Upper lobe of right lung (tissue), 1 donor: Measurements from ENCODE around the gene RBMS2. TPM values are rescaled to one million over a fixed set of nuclear protein-coding genes. Genes with fewer than 3 reads are reported as not detected.

Experiments used
- ATAC-seq: fragments of 200-7000 bp; cut with Tn5 transposase; one replicate; pipeline ENCODE4 v1.9.1; 2020; ENCODE audit warnings: mild to moderate bottlenecking, moderate library complexity
- DNase-seq: peaks from one replicate; pipeline ENCODE4 v3.0.0-alpha.2; 2020
- H3K27ac ChIP-seq: fragments of 200-600 bp; one replicate; pipeline ENCODE4 v1.8.0; 2022
- H3K27me3 ChIP-seq: fragments of 200-600 bp; one replicate; pipeline ENCODE4 v1.8.0; 2022; ENCODE audit warnings: mild to moderate bottlenecking
- H3K36me3 ChIP-seq: fragments of 200-600 bp; one replicate; pipeline ENCODE4 v1.8.0; 2022
- H3K4me1 ChIP-seq: fragments of 200-600 bp; one replicate; pipeline ENCODE4 v1.8.0; 2022
- H3K4me3 ChIP-seq: fragments of 200-600 bp; one replicate; pipeline ENCODE4 v1.8.0; 2022; ENCODE audit warnings: mild to moderate bottlenecking
- H3K9me3 ChIP-seq: fragments of 200-600 bp; one replicate; pipeline ENCODE4 v1.8.0; 2022
- CTCF ChIP-seq: fragments of 200-600 bp; IDR thresholded peaks from one replicate; pipeline ENCODE4 v1.8.0; 2022; ENCODE audit warnings: antibody characterized with exemption
- intact Hi-C: fragments of 100-400 bp; cut with DNase I; formaldehyde crosslinking; loops from one replicate; pipeline ENCODE4 v1.11.0; 2022
- long read RNA-seq: library from polyadenylated mRNA; unstranded; transcript quantifications from one replicate; pipeline ENCODE4 v2.0.0, GENCODE V29; 2021
- total RNA-seq: library from RNA; stranded (reverse); fragmentation: NEBNext Ultra II Directional; extraction: Animal tissue kit (Norgen Biotek cat#: 25700); gene quantifications from one replicate; pipeline ENCODE4 v1.2.1, GENCODE V29; 2021
- donor health status: DM: no; HTN: yes; CAD: no; lungs with severe emphysema.

The RBMS2 gene
- 142 TPM for total RNA-seq
- long read RNA-seq, full-length matches to known transcripts = 14 of 87 reads
- long read RNA-seq, partial matches to known transcripts = 27 of 87 reads
- long read RNA-seq, other reads (novel, unspliced or antisense) = 46 of 87 reads

- intact Hi-C loops = no loop called here
- Histone ChIP-seq H3K27ac (peak within 1 kb of the TSS; percentile 91), H3K27me3 (no peaks in the 10 kb centered on the region), H3K4me1 (peaks cover 54% of the 10 kb centered on the region), H3K4me3 (peak within 1 kb of the TSS; percentile 78), H3K36me3 (no peaks in the 10 kb centered on the region), H3K9me3 (no peaks in the 10 kb centered on the region)
- ATAC-seq = peak; percentile 96
- peak; percentile 81 for DNase-seq
- no peak for TF ChIP-seq CTCF
These were observed at the start of gene RBMS2 for GRCh38 chr12:56521590-56522371. Gene RBMS2, plus strand, starts transcription at chr12:56521820. Its CDS starts 204 bp downstream, at chr12:56522024.

- Histone ChIP-seq H3K27ac (peak overlapping the region; percentile 24), H3K4me1 (peaks cover 10% of the 10 kb centered on the region), H3K27me3 (no peaks in the 10 kb centered on the region), H3K4me3 (no peak overlapping the region), H3K36me3 (peaks cover 8% of the 10 kb centered on the region), H3K9me3 (no peaks in the 10 kb centered on the region)
- ATAC-seq (no peak), DNase-seq (no peak)
- TF ChIP-seq CTCF = no peak
- intact Hi-C loops = no loop called here
These were observed 47.2 kb upstream of the RBMS2 start for GRCh38 chr12:56474389-56474788.

GRCh38 chr12:56476143-56476542, 45.5 kb upstream of the RBMS2 start:
- Histone ChIP-seq H3K36me3 (peaks cover 8% of the 10 kb centered on the region), H3K4me3 (no peak overlapping the region), H3K27me3 (no peaks in the 10 kb centered on the region), H3K27ac (no peak overlapping the region), H3K9me3 (no peaks in the 10 kb centered on the region), H3K4me1 (no peaks in the 10 kb centered on the region)
- DNase-seq = no peak
- TF ChIP-seq CTCF = no peak
- no peak for ATAC-seq
- intact Hi-C loops = no loop called here

- Histone ChIP-seq H3K4me1 (no peaks in the 10 kb centered on the region), H3K27ac (no peak overlapping the region), H3K4me3 (no peak overlapping the region), H3K36me3 (peaks cover 8% of the 10 kb centered on the region), H3K27me3 (no peaks in the 10 kb centered on the region), H3K9me3 (no peaks in the 10 kb centered on the region)
- no peak for TF ChIP-seq CTCF
- ATAC-seq = peak; percentile 27
- intact Hi-C loops = no loop called here
- DNase-seq = no peak
These were observed 44.6 kb upstream of the RBMS2 start for GRCh38 chr12:56476972-56477432.

GRCh38 chr12:56477521-56478225, 43.9 kb upstream of the RBMS2 start:
- intact Hi-C loops = no loop called here
- no peak for ATAC-seq
- no peak for TF ChIP-seq CTCF

More at GRCh38 chr12:56477521-56478225, 43.9 kb upstream of the RBMS2 start:
- Histone ChIP-seq H3K27me3 (no peaks in the 10 kb centered on the region), H3K36me3 (peaks cover 8% of the 10 kb centered on the region), H3K9me3 (no peaks in the 10 kb centered on the region), H3K4me1 (no peaks in the 10 kb centered on the region), H3K27ac (no peak overlapping the region), H3K4me3 (no peak overlapping the region)
- DNase-seq = no peak
